Fibroblast of lung (primary cell): ENCODE results near the gene IMPDH1. TPM values are rescaled to one million over a fixed set of nuclear protein-coding genes. Genes with fewer than 3 reads are reported as not detected.
"Not testable (repeated sequence)": the region's sequence is repeated elsewhere in the genome, so short reads cannot be mapped to it uniquely, and the experiment has no call there.

Source experiments
- DNase-seq, 2 donors: peaks; one replicate each; pipeline versions ENCODE4 v3.0.0 to v3.0.0-alpha.2; 2010; ENCODE audit warnings: low read depth in 2 of 2
- H2AFZ ChIP-seq: 2 replicates; pipeline ENCODE4 v1.5.1; 2012; ENCODE audit warnings: low read length, control low read depth, inconsistent platforms
- H3K27ac ChIP-seq: 2 replicates; pipeline ENCODE4 v1.5.1; 2011; ENCODE audit warnings: low read length, control low read depth; ENCODE audit not compliant: insufficient read depth
- H3K27me3 ChIP-seq: 2 replicates; pipeline ENCODE4 v1.5.1; 2011; ENCODE audit warnings: mild to moderate bottlenecking, low read length; ENCODE audit not compliant: control insufficient read depth, insufficient read depth
- H3K36me3 ChIP-seq: 2 replicates; pipeline ENCODE4 v1.5.1; 2011; ENCODE audit warnings: low read length; ENCODE audit not compliant: control insufficient read depth, insufficient read depth
- H3K4me1 ChIP-seq: 2 replicates; pipeline ENCODE4 v1.5.1; 2011; ENCODE audit warnings: low read length; ENCODE audit not compliant: control insufficient read depth, insufficient read depth; ENCODE audit errors: extremely low read depth
- H3K4me2 ChIP-seq: 2 replicates; pipeline ENCODE4 v1.5.1; 2011; ENCODE audit warnings: low read length, control low read depth; ENCODE audit not compliant: insufficient read depth; ENCODE audit errors: extremely low read depth
- H3K4me3 ChIP-seq, 4 experiments: fragments of 200-600 bp in 1 of 4; sonication (generic) in 1 of 4; replicated peaks in 1 of 4; 2 replicates each; pipeline ENCODE4 v1.5.1; 2011 to 2016; ENCODE audit warnings: low read length in 4 of 4, low read depth in 3 of 4, mild to moderate bottlenecking in 3 of 4, control low read depth in 2 of 4, inconsistent platforms in 1 of 4, mixed read lengths in 1 of 4; ENCODE audit not compliant: insufficient read depth in 1 of 4; ENCODE audit errors: control extremely low read depth in 1 of 4
- H3K79me2 ChIP-seq: 2 replicates; pipeline ENCODE4 v1.5.1; 2012; ENCODE audit warnings: mild to moderate bottlenecking, low read length, inconsistent platforms; ENCODE audit not compliant: control insufficient read depth, insufficient read depth
- H3K9ac ChIP-seq: 2 replicates; pipeline ENCODE4 v1.5.1; 2011; ENCODE audit warnings: mild to moderate bottlenecking, low read length, control low read depth; ENCODE audit not compliant: insufficient read depth
- H3K9me3 ChIP-seq: 2 replicates; pipeline ENCODE4 v1.5.1; 2012; ENCODE audit warnings: low read depth, low read length; ENCODE audit not compliant: control insufficient read depth, insufficient read depth
- H4K20me1 ChIP-seq: 2 replicates; pipeline ENCODE4 v1.5.1; 2011; ENCODE audit warnings: low read length; ENCODE audit not compliant: control insufficient read depth, insufficient read depth; ENCODE audit errors: extremely low read depth
- EZH2 ChIP-seq: IDR thresholded peaks from 2 replicates; pipeline ENCODE4 v1.5.1; 2012; ENCODE audit warnings: low read length, control low read depth, mild to moderate bottlenecking; ENCODE audit errors: missing control alignments
- polyA minus RNA-seq: library from RNA; depleted of rRNA, polyadenylated mRNA; stranded (reverse); fragments of >200 nt; gene quantifications from 2 replicates; pipeline ENCODE4 v1.2.3, GENCODE V29; 2011; ENCODE audit warnings: low replicate concordance
- polyA plus RNA-seq, 2 donors: library from polyadenylated mRNA; depleted of rRNA in 1 of 2; stranded (reverse) in 1 of 2; unstranded in 1 of 2; fragments of >200 nt; gene quantifications; 2 replicates each; pipeline ENCODE4 v1.2.1, GENCODE V29; 2011 to 2012; ENCODE audit warnings: missing spikeins in 1 of 2
- total RNA-seq: library from RNA; depleted of rRNA; stranded (reverse); fragments of >200 nt; gene quantifications from 2 replicates; pipeline ENCODE4 v1.2.1, GENCODE V29; 2014
- TF ChIP-seq, protein P1 (sequence below), 2 donors: IDR thresholded peaks in 1 of 2; conservative IDR thresholded peaks in 1 of 2; 1 replicate in 1 of 2; 2 replicates in 1 of 2; pipeline ENCODE4 v1.5.1; 2011 to 2012; ENCODE audit warnings: low read length in 2 of 2, control low read depth in 1 of 2, inconsistent platforms in 1 of 2, low read depth in 1 of 2, mild to moderate bottlenecking in 1 of 2

The IMPDH1 gene
- 42.9 and 56.5 TPM in 2 replicates for total RNA-seq
- polyA plus RNA-seq = 30.2 and 36.1 TPM in 2 replicates
- polyA plus RNA-seq (2012) = 49.6 and 69.8 TPM in 2 replicates
- 165 and 208 TPM in 2 replicates for polyA minus RNA-seq

- H3K4me2 ChIP-seq = peak within 1 kb of the TSS; percentile 97
- no peaks in the 10 kb centered on the region for H4K20me1 ChIP-seq
- peak within 1 kb of the TSS; percentile 75 to 92 (median 82) for H3K4me3 ChIP-seq
- no peaks in the 10 kb centered on the region for H3K27me3 ChIP-seq
- H3K4me1 ChIP-seq = peaks cover 4% of the 10 kb centered on the region
- TF ChIP-seq, protein P1, sequence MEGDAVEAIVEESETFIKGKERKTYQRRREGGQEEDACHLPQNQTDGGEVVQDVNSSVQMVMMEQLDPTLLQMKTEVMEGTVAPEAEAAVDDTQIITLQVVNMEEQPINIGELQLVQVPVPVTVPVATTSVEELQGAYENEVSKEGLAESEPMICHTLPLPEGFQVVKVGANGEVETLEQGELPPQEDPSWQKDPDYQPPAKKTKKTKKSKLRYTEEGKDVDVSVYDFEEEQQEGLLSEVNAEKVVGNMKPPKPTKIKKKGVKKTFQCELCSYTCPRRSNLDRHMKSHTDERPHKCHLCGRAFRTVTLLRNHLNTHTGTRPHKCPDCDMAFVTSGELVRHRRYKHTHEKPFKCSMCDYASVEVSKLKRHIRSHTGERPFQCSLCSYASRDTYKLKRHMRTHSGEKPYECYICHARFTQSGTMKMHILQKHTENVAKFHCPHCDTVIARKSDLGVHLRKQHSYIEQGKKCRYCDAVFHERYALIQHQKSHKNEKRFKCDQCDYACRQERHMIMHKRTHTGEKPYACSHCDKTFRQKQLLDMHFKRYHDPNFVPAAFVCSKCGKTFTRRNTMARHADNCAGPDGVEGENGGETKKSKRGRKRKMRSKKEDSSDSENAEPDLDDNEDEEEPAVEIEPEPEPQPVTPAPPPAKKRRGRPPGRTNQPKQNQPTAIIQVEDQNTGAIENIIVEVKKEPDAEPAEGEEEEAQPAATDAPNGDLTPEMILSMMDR (conservative IDR thresholded peaks at IDR 0.05 in 1 of 2, IDR thresholded peaks at IDR 0.05 in 1 of 2; ENCODE audit: low read depth in 1 of 2, low read length in 2 of 2) = no peak
- no peak for TF ChIP-seq EZH2
- DNase-seq = peak; percentile 81 to 87
- H3K27ac ChIP-seq = peak within 1 kb of the TSS; percentile 74
- peaks cover 5% of the 10 kb centered on the region for H3K79me2 ChIP-seq
- H3K36me3 ChIP-seq = no peaks in the 10 kb centered on the region
- no peaks in the 10 kb centered on the region for H3K9me3 ChIP-seq
- H2AFZ ChIP-seq = peak within 1 kb of the TSS; percentile 100
- peak within 1 kb of the TSS; percentile 65 for H3K9ac ChIP-seq
These were observed at the start of gene IMPDH1 for GRCh38 chr7:128409596-128410450. Gene IMPDH1 (minus strand): TSS chr7:128409982. CDS start chr7:128409901, 81 bp downstream.

DNA sequence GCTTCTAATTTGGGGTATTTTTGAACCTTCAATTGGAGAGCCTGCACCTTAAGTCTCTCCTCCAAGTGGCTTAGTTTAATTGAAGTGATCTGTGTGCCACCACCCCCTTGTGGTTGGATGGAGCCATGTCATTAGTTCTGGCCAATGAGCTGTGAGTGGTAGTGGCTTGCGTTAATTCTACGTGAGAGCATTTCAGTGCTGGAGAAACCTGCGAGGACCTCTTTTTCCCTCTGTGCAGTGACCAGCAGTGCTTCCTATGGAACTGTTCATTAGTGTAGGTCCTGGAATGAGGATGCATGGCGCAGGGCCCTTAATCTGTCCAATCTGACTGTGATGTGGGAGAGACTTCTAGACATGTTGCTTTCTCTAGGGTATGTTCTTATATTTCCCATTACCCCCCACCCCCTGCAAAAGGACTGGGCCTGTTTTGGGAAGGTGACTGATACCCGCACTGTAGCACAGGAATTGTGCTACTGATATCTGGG is 49.7 kb upstream of the IMPDH1 start:
- TF ChIP-seq, protein P1 (conservative IDR thresholded peaks at IDR 0.05 in 1 of 2, IDR thresholded peaks at IDR 0.05 in 1 of 2; ENCODE audit: low read depth in 1 of 2, low read length in 2 of 2) = peak; percentile 78 to 90
- no peak for TF ChIP-seq EZH2

DNA sequence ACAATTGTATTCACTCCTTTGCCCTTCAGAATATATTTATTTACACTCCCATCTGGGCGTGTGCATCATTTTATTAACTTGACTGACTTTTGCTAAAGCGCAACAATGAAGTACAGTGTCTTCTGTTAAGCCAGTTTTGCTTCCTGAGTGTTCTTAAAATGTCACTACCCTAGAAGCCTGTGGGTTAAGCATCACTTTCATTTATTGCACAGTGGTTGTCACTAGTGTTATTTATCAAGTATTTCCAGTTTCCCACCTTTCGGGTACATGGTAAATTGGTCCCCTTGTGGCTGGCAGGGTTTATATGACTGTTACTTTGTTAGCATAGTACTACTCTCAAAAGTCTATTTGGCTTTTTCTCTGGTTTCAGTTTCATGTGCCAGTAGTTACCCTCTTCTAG is 49.2 kb upstream of the IMPDH1 start:
- H3K79me2 ChIP-seq = peaks cover 26% of the 10 kb centered on the region
- H3K4me2 ChIP-seq = no peak overlapping the region
- H3K9ac ChIP-seq = no peak overlapping the region
- no peaks in the 10 kb centered on the region for H3K9me3 ChIP-seq
- H3K36me3 ChIP-seq = peaks cover 2% of the 10 kb centered on the region
- H3K4me3 ChIP-seq = no peak overlapping the region
- peak in 1 of 2 donors; percentile 5 for DNase-seq
- TF ChIP-seq, protein P1 (conservative IDR thresholded peaks at IDR 0.05 in 1 of 2, IDR thresholded peaks at IDR 0.05 in 1 of 2; ENCODE audit: low read depth in 1 of 2, low read length in 2 of 2) = no peak
- TF ChIP-seq EZH2 = no peak
- no peaks in the 10 kb centered on the region for H4K20me1 ChIP-seq
- H3K27me3 ChIP-seq = no peaks in the 10 kb centered on the region
- no peak overlapping the region for H3K27ac ChIP-seq
- H3K4me1 ChIP-seq = peaks cover 18% of the 10 kb centered on the region
- no peak overlapping the region for H2AFZ ChIP-seq

More for the DNA sequence above, 49.7 kb upstream of the IMPDH1 start:
- Histone ChIP-seq H4K20me1 (no peaks in the 10 kb centered on the region), H3K4me3 (no peak overlapping the region), H3K27me3 (no peaks in the 10 kb centered on the region), H2AFZ (no peak overlapping the region), H3K36me3 (peaks cover 2% of the 10 kb centered on the region), H3K9me3 (no peaks in the 10 kb centered on the region), H3K79me2 (peaks cover 26% of the 10 kb centered on the region), H3K4me1 (peaks cover 14% of the 10 kb centered on the region), H3K27ac (no peak overlapping the region), H3K4me2 (no peak overlapping the region), H3K9ac (no peak overlapping the region)
- peak; percentile 64 to 81 for DNase-seq

DNA sequence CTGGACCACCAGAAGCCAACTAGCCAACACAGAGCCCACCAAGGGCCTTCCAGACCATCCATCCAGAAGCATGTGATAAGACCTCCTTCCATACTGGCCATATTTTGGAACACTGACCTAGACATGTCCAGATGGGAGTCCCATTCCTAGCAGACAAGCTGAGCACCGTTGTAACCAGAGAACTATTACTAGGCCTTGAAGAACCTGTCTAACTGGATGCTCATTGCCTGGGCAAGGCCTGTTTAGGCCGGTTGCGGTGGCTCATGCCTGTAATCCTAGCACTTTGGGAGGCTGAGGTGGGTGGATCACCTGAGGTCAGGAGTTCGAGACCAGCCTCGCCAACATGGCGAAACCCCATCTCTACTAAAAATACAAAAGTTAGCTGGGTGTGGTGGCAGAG is 47.6 kb upstream of the IMPDH1 start:
- H3K9me3 ChIP-seq, DNase-seq, H3K27ac ChIP-seq, H2AFZ ChIP-seq, H3K4me2 ChIP-seq, H4K20me1 ChIP-seq, H3K36me3 ChIP-seq, H3K27me3 ChIP-seq, H3K9ac ChIP-seq: not testable (repeated sequence)
- Histone ChIP-seq H3K79me2 (peaks cover 26% of the 10 kb centered on the region), H3K4me3 (peak overlapping the region in 2 of 4 experiments; percentile 98 to 99), H3K4me1 (peaks cover 19% of the 10 kb centered on the region)
